ENCODE data around the gene FAM210A. TPM values are rescaled to one million over a fixed set of nuclear protein-coding genes. Genes with fewer than 3 reads are reported as not detected.

Gene FAM210A
- total RNA-seq, 6 experiments from 2014 or later = 9.3 to 21.9 (median 11.8) TPM

- DNase-seq = no peak
- TF ChIP-seq POLR2A (IDR thresholded peaks at IDR 0.05) = no peak
- TF ChIP-seq, protein P1, sequence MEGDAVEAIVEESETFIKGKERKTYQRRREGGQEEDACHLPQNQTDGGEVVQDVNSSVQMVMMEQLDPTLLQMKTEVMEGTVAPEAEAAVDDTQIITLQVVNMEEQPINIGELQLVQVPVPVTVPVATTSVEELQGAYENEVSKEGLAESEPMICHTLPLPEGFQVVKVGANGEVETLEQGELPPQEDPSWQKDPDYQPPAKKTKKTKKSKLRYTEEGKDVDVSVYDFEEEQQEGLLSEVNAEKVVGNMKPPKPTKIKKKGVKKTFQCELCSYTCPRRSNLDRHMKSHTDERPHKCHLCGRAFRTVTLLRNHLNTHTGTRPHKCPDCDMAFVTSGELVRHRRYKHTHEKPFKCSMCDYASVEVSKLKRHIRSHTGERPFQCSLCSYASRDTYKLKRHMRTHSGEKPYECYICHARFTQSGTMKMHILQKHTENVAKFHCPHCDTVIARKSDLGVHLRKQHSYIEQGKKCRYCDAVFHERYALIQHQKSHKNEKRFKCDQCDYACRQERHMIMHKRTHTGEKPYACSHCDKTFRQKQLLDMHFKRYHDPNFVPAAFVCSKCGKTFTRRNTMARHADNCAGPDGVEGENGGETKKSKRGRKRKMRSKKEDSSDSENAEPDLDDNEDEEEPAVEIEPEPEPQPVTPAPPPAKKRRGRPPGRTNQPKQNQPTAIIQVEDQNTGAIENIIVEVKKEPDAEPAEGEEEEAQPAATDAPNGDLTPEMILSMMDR (IDR thresholded peaks at IDR 0.05) = no peak
- no peaks in the 10 kb centered on the region for H3K4me1 ChIP-seq
- H3K27me3 ChIP-seq = no peaks in the 10 kb centered on the region
- H3K4me3 ChIP-seq = no peak overlapping the region
- peaks cover 0 to 9% (median 1%) of the 10 kb centered on the region in 4 donors for H3K36me3 ChIP-seq
- H3K27ac ChIP-seq = no peak overlapping the region
- no peaks in the 10 kb centered on the region for H3K9me3 ChIP-seq
- intact Hi-C loops (cut with DNase I) = no loop called here
- 95% methylated on average over 4 of the region's 8 CpGs for WGBS (ENCODE audit: insufficient coverage, low coverage, low lambda C conversion rate, missing lambda C conversion rate)
- no peak for ATAC-seq
Measured at GRCh38 chr18:13622751-13623150, 103.6 kb downstream of the FAM210A start.

GRCh38 chr18:13621886-13622619 is 104.3 kb downstream of the FAM210A start:
- Histone ChIP-seq H3K27me3 (no peaks in the 10 kb centered on the region), H3K4me1 (no peaks in the 10 kb centered on the region), H3K4me3 (no peak overlapping the region), H3K9me3 (no peaks in the 10 kb centered on the region), H3K36me3 (peaks cover 0 to 9% (median 1%) of the 10 kb centered on the region in 4 donors), H3K27ac (no peak overlapping the region)
- 94% methylated on average over 7 of the region's 19 CpGs for WGBS (ENCODE audit: insufficient coverage, low coverage, low lambda C conversion rate, missing lambda C conversion rate)
- intact Hi-C loops (cut with DNase I) = no loop called here
- DNase-seq (no peak), ATAC-seq (no peak)
- TF ChIP-seq POLR2A (IDR thresholded peaks at IDR 0.05) = no peak
- TF ChIP-seq, protein P1 (IDR thresholded peaks at IDR 0.05) = no peak

- H3K36me3 ChIP-seq = peaks cover 0 to 9% (median 1%) of the 10 kb centered on the region in 4 donors
- TF ChIP-seq POLR2A (IDR thresholded peaks at IDR 0.05) = no peak
- TF ChIP-seq, protein P1 (IDR thresholded peaks at IDR 0.05) = no peak
- intact Hi-C loops (cut with DNase I) = no loop called here
- H3K9me3 ChIP-seq = no peaks in the 10 kb centered on the region
- WGBS (ENCODE audit: insufficient coverage, low coverage, low lambda C conversion rate, missing lambda C conversion rate) = 98% methylated on average over 14 of the region's 23 CpGs
- ATAC-seq (no peak), DNase-seq (no peak)
- no peak overlapping the region for H3K4me3 ChIP-seq
- no peak overlapping the region for H3K27ac ChIP-seq
- no peaks in the 10 kb centered on the region for H3K27me3 ChIP-seq
- H3K4me1 ChIP-seq = no peaks in the 10 kb centered on the region
Measured at GRCh38 chr18:13621446-13621849, 104.9 kb downstream of the FAM210A start.

DNA sequence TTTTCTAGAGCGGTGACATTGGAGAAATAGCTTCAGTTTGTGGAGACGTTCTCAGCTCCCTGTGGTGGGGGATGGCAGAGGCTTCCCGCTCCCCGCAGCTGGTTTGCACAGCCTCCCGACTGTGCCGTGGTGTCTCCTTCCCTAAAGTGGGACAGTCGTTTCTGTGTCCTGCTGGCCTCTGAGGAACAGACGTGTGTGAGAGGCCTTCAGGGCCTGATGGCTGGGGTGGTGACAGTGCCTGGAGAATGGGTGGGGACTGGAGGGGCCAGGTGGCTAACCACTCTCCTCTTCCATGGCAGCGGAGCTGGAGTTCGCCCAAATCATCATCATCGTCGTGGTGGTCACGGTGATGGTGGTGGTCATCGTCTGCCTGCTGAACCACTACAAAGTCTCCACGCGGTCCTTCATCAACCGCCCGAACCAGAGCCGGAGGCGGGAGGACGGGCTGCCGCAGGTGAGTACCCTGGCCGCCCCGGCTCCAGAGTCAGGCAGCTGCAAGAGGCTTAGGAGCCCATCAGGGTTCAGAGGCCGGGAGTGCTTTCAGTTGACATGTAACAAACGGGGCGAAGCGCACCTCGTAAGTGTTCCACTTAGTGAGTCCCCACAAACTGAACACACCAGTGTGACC is 105.4 kb downstream of the FAM210A start:
- TF ChIP-seq, protein P1 (IDR thresholded peaks at IDR 0.05) = no peak
- no peak for TF ChIP-seq POLR2A (IDR thresholded peaks at IDR 0.05)
- H3K36me3 ChIP-seq = peaks cover 0 to 9% (median 1%) of the 10 kb centered on the region in 4 donors
- intact Hi-C loops (cut with DNase I) = no loop called here
- no peak overlapping the region for H3K27ac ChIP-seq
- H3K4me3 ChIP-seq = no peak overlapping the region
- 90% methylated on average over 4 of the region's 29 CpGs for WGBS (ENCODE audit: insufficient coverage, low coverage, low lambda C conversion rate, missing lambda C conversion rate)
- ATAC-seq (no peak), DNase-seq (no peak)
- H3K4me1 ChIP-seq = no peaks in the 10 kb centered on the region
- no peaks in the 10 kb centered on the region for H3K27me3 ChIP-seq
- H3K9me3 ChIP-seq = no peaks in the 10 kb centered on the region

Data from right lobe of liver (tissue), 6 donors.